ENCODE results near the gene PPP2R5D.

The PPP2R5D gene

DNA sequence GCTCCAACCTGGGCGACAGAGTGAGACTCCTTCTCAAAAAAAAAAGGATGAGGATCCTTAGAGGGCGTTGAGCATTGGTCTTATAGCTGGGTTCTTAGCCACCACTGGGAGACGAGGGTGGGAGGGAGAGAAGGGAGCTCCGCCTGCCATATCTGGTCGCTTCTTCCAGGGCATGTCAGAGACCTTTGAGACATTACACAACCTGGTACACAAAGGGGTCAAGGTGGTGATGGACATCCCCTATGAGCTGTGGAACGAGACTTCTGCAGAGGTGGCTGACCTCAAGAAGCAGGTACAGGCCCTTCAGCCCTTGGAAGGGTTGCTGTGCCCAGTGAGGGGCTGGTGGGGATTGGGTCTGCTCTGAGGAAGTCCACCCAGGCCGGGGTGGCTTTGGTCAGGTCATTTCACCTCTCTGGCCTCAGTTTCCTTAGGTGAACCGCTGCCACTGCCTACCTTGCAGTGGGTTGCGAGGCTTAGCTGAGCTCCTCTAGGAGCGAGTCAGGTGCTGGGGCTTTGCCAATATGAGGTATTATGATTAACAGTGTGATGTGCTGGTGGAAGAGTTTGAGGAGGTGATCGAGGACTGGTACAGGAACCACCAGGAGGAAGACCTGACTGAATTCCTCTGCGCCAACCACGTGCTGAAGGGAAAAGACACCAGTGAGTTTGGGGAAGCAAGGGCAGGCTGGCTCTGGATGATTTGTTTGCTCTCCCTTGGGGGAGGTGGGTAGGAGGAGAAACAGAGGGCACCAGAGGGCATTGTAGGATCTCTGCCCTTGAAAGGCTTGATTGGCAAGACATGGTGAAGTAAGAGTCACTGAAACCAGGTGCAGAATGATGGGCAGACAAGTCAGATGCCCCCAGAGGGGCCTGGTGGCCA lies 46.6 kb upstream of the PPP2R5D start:
- H3K79me2 ChIP-seq (ENCODE audit: insufficient read depth, low read length) = peaks cover 60% of the 10 kb centered on the region
- H3K9ac ChIP-seq (ENCODE audit: low read depth, low read length, poor library complexity, severe bottlenecking) = no peak overlapping the region
- H2AFZ ChIP-seq (ENCODE audit: low read length) = no peak overlapping the region
- H3K9me3 ChIP-seq (ENCODE audit: insufficient read depth, low read depth, low read length) = no peaks in the 10 kb centered on the region
- H3K36me3 ChIP-seq (ENCODE audit: insufficient read depth, low read length) = peaks cover 68% of the 10 kb centered on the region; the same call in 1 of the 2 replicates
- peaks cover 46% of the 10 kb centered on the region for H4K20me1 ChIP-seq (ENCODE audit: insufficient read depth, low read length, poor library complexity, severe bottlenecking)
- no peak overlapping the region for H3K4me3 ChIP-seq (ENCODE audit: low read length, poor library complexity, severe bottlenecking)
- H3K4me1 ChIP-seq (ENCODE audit: insufficient read depth, low read length, poor library complexity, severe bottlenecking) = peaks cover 16% of the 10 kb centered on the region
- no peak overlapping the region for H3K4me2 ChIP-seq (ENCODE audit: low read depth, low read length, poor library complexity, severe bottlenecking)
- H3K27me3 ChIP-seq (ENCODE audit: insufficient read depth, low read length, poor library complexity, severe bottlenecking) = no peaks in the 10 kb centered on the region
- H3F3A ChIP-seq (ENCODE audit: low read depth) = no peaks in the 10 kb centered on the region
- TF ChIP-seq, protein P1, sequence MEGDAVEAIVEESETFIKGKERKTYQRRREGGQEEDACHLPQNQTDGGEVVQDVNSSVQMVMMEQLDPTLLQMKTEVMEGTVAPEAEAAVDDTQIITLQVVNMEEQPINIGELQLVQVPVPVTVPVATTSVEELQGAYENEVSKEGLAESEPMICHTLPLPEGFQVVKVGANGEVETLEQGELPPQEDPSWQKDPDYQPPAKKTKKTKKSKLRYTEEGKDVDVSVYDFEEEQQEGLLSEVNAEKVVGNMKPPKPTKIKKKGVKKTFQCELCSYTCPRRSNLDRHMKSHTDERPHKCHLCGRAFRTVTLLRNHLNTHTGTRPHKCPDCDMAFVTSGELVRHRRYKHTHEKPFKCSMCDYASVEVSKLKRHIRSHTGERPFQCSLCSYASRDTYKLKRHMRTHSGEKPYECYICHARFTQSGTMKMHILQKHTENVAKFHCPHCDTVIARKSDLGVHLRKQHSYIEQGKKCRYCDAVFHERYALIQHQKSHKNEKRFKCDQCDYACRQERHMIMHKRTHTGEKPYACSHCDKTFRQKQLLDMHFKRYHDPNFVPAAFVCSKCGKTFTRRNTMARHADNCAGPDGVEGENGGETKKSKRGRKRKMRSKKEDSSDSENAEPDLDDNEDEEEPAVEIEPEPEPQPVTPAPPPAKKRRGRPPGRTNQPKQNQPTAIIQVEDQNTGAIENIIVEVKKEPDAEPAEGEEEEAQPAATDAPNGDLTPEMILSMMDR (conservative IDR thresholded peaks at IDR 0.05; ENCODE audit: low read length) = no peak
- no peak for TF ChIP-seq EZH2phosphoT487 (IDR thresholded peaks at IDR 0.05; ENCODE audit: borderline replicate concordance)
- H3K9me2 ChIP-seq (replicated peaks; ENCODE audit: low read depth, low read length) = no peaks in the 10 kb centered on the region

DNA sequence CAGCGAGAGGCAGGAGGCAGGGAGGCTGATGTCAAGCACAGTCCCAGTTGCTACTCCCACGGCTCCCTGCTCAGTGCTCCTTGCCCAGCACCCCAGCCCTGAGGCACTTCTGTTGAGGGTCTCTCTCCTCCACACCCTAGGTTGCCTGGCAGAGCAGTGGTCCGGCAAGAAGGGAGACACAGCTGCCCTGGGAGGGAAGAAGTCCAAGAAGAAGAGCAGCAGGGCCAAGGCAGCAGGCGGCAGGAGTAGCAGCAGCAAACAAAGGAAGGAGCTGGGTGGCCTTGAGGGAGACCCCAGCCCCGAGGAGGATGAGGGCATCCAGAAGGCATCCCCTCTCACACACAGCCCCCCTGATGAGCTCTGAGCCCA lies 46.0 kb upstream of the PPP2R5D start:
- peaks cover 54% of the 10 kb centered on the region for H3K79me2 ChIP-seq (ENCODE audit: insufficient read depth, low read length)
- no peak overlapping the region for H3K9ac ChIP-seq (ENCODE audit: low read depth, low read length, poor library complexity, severe bottlenecking)
- H2AFZ ChIP-seq (ENCODE audit: low read length) = no peak overlapping the region
- no peaks in the 10 kb centered on the region for H3K9me3 ChIP-seq (ENCODE audit: insufficient read depth, low read depth, low read length)
- H3K36me3 ChIP-seq (ENCODE audit: insufficient read depth, low read length) = peaks cover 70% of the 10 kb centered on the region; the same call in 1 of the 2 replicates
- peaks cover 10% of the 10 kb centered on the region for H3K4me1 ChIP-seq (ENCODE audit: insufficient read depth, low read length, poor library complexity, severe bottlenecking)
- no peak overlapping the region for H3K4me2 ChIP-seq (ENCODE audit: low read depth, low read length, poor library complexity, severe bottlenecking)
- H4K20me1 ChIP-seq (ENCODE audit: insufficient read depth, low read length, poor library complexity, severe bottlenecking) = peaks cover 39% of the 10 kb centered on the region
- H3F3A ChIP-seq (ENCODE audit: low read depth) = no peaks in the 10 kb centered on the region
- TF ChIP-seq, protein P1 (conservative IDR thresholded peaks at IDR 0.05; ENCODE audit: low read length) = no peak
- no peak for TF ChIP-seq EZH2phosphoT487 (IDR thresholded peaks at IDR 0.05; ENCODE audit: borderline replicate concordance)
- no peak overlapping the region for H3K4me3 ChIP-seq (ENCODE audit: low read length, poor library complexity, severe bottlenecking)
- no peaks in the 10 kb centered on the region for H3K9me2 ChIP-seq (replicated peaks; ENCODE audit: low read depth, low read length)
- no peaks in the 10 kb centered on the region for H3K27me3 ChIP-seq (ENCODE audit: insufficient read depth, low read length, poor library complexity, severe bottlenecking)

DNA sequence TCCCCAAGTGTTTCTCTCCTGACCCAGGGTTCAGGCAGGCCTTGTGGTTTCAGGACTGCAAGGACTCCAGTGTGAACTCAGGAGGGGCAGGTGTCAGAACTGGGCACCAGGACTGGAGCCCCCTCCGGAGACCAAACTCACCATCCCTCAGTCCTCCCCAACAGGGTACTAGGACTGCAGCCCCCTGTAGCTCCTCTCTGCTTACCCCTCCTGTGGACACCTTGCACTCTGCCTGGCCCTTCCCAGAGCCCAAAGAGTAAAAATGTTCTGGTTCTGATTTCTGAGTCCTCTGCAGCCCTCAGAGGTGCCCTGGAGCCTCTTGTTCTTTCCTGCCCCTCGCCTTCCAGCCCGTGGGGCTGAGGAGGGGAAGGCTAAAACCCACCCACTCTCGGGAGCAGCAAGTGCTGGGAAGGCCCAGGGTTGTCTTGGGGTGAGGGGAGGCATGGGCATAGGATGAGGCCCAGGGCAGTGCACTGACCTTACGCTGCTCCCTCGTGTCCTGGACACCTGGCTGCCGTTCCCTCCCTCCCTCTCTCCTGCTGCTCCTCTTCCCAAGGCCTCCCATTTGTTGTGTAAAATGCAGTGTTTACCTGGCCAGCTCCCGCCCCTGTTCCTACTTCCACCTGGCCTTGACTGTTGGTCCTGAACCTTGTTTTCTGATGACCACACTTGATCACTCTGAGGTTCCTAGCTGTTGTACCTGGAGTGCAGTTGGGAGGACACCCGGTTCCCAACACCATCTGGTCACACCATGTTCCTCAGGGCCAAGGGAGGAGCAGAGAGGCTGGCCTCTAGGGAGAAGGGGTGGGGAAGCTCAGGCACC lies 45.2 kb upstream of the PPP2R5D start:
- H3K4me3 ChIP-seq (ENCODE audit: low read length, poor library complexity, severe bottlenecking) = no peak overlapping the region
- peaks cover 46% of the 10 kb centered on the region for H3K79me2 ChIP-seq (ENCODE audit: insufficient read depth, low read length)
- no peaks in the 10 kb centered on the region for H3K9me3 ChIP-seq (ENCODE audit: insufficient read depth, low read depth, low read length)
- no peak overlapping the region for H2AFZ ChIP-seq (ENCODE audit: low read length)
- no peaks in the 10 kb centered on the region for H3F3A ChIP-seq (ENCODE audit: low read depth)
- no peaks in the 10 kb centered on the region for H3K9me2 ChIP-seq (replicated peaks; ENCODE audit: low read depth, low read length)
- H3K4me1 ChIP-seq (ENCODE audit: insufficient read depth, low read length, poor library complexity, severe bottlenecking) = peaks cover 3% of the 10 kb centered on the region
- no peaks in the 10 kb centered on the region for H3K27me3 ChIP-seq (ENCODE audit: insufficient read depth, low read length, poor library complexity, severe bottlenecking)
- H3K9ac ChIP-seq (ENCODE audit: low read depth, low read length, poor library complexity, severe bottlenecking) = no peak overlapping the region
- H3K4me2 ChIP-seq (ENCODE audit: low read depth, low read length, poor library complexity, severe bottlenecking) = no peak overlapping the region
- H4K20me1 ChIP-seq (ENCODE audit: insufficient read depth, low read length, poor library complexity, severe bottlenecking) = peaks cover 31% of the 10 kb centered on the region
- TF ChIP-seq, protein P1 (conservative IDR thresholded peaks at IDR 0.05; ENCODE audit: low read length) = no peak
- no peak for TF ChIP-seq EZH2phosphoT487 (IDR thresholded peaks at IDR 0.05; ENCODE audit: borderline replicate concordance)
- H3K36me3 ChIP-seq (ENCODE audit: insufficient read depth, low read length) = peaks cover 70% of the 10 kb centered on the region; the same call in 1 of the 2 replicates
